ENCODE data around the gene TNFRSF4. TPM values are rescaled to one million over a fixed set of nuclear protein-coding genes. Genes with fewer than 3 reads are reported as not detected.

The TNFRSF4 gene
- total and polyA plus RNA-seq, 2 donors (not counting 1 experiment from before 2014, with no cell fraction given): 0.63 to 1.8 TPM

GRCh38 chr1:1228596-1229321 lies 14.8 kb upstream of the TNFRSF4 start:
- Histone ChIP-seq H3K27ac (ENCODE audit: low read length in 2 of 2) (no peak overlapping the region), H4K20me1 (ENCODE audit: control insufficient read depth, insufficient read depth, low read length, poor library complexity, severe bottlenecking) (peaks cover 87% of the 10 kb centered on the region), H3K9ac (ENCODE audit: low read length) (no peak overlapping the region), H3K4me2 (replicated peaks; ENCODE audit: low read depth, low read length, poor library complexity, severe bottlenecking) (no peak overlapping the region), H3K27me3 (replicated peaks in 1 of 4; ENCODE audit: control extremely low read depth in 1 of 4, control insufficient read depth in 3 of 4, insufficient read depth in 4 of 4, low read length in 3 of 4) (no peaks in the 10 kb centered on the region), H3K36me3 (replicated peaks in 1 of 2; ENCODE audit: control extremely low read depth in 1 of 2, control insufficient read depth in 1 of 2, extremely low read depth in 1 of 2, insufficient read depth in 2 of 2, low read length in 1 of 2) (peaks cover 0 to 43% of the 10 kb centered on the region in 2 experiments), H3K9me3 (ENCODE audit: control extremely low read depth in 1 of 3, control insufficient read depth in 2 of 3, insufficient read depth in 1 of 3, low read length in 2 of 3) (no peaks in the 10 kb centered on the region), H3K4me3 (ENCODE audit: control extremely low read depth in 1 of 5, extremely low read depth in 1 of 5, insufficient read depth in 1 of 5, low read depth in 2 of 5, low read length in 4 of 5) (no peak overlapping the region), H3K4me1 (ENCODE audit: control insufficient read depth in 2 of 2, insufficient read depth in 2 of 2, low read length in 2 of 2) (peaks cover 25 to 30% of the 10 kb centered on the region in 2 donors), H3K79me2 (ENCODE audit: control insufficient read depth, insufficient read depth, low read length) (peaks cover 83% of the 10 kb centered on the region), H2AFZ (ENCODE audit: insufficient read depth, low read depth, low read length, poor library complexity, severe bottlenecking) (no peak overlapping the region)
- 90% methylated on average over 27 of the region's 28 CpGs for WGBS (ENCODE audit: insufficient coverage)
- intact Hi-C loops (cut with micrococcal nuclease): no loop called here
- no peak overlapping the region for H3K27ac Mint-ChIP-seq
- TF ChIP-seq EZH2 (IDR thresholded peaks at IDR 0.05; ENCODE audit: borderline replicate concordance, insufficient read depth, low read depth, low read length, poor library complexity, severe bottlenecking): no peak
- TF ChIP-seq CTCF (IDR thresholded peaks at IDR 0.05): no peak
- ChIA-PET POLR2A (interaction anchor here (0.6 kb wide), 1 partner anchor 33 kb away, joined by 6 read pairs; no protein-coding TSS in a partner anchor), CTCF (no interaction called here)
- H3K27me3 Mint-ChIP-seq: no peaks in the 10 kb centered on the region
- H3K9me3 Mint-ChIP-seq (ENCODE audit: insufficient read depth): no peaks in the 10 kb centered on the region
- ATAC-seq (ENCODE audit: low read depth): no peak
- no peak for DNase-seq
- H3K4me1 Mint-ChIP-seq: peaks cover 27% of the 10 kb centered on the region
- H3K4me3 Mint-ChIP-seq: no peak overlapping the region

DNA sequence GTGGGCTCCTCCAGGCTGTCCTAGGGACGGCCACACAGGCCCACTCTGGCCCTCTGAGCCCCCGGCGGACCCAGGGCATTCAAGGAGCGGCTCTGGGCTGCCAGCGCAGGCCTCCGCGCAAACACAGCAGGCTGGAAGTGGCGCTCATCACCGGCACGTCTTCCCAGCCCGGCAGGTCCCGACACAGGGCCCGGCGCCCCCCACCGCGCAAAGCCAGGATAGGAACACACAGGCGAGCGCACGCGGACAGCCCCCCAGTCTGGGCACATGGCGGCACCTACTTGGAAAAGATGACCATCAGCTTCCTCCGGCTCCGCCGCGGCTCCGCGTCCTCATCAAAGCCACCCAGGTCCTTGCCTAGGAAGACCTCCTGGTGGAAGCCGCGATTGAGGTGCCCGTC lies 14.2 kb upstream of the TNFRSF4 start:
- Histone ChIP-seq H3K36me3 (replicated peaks in 1 of 2; ENCODE audit: control extremely low read depth in 1 of 2, control insufficient read depth in 1 of 2, extremely low read depth in 1 of 2, insufficient read depth in 2 of 2, low read length in 1 of 2) (peaks cover 0 to 46% of the 10 kb centered on the region in 2 experiments), H3K4me3 (ENCODE audit: control extremely low read depth in 1 of 5, extremely low read depth in 1 of 5, insufficient read depth in 1 of 5, low read depth in 2 of 5, low read length in 4 of 5) (no peak overlapping the region), H3K27me3 (replicated peaks in 1 of 4; ENCODE audit: control extremely low read depth in 1 of 4, control insufficient read depth in 3 of 4, insufficient read depth in 4 of 4, low read length in 3 of 4) (no peaks in the 10 kb centered on the region), H3K4me2 (replicated peaks; ENCODE audit: low read depth, low read length, poor library complexity, severe bottlenecking) (no peak overlapping the region), H3K4me1 (ENCODE audit: control insufficient read depth in 2 of 2, insufficient read depth in 2 of 2, low read length in 2 of 2) (peaks cover 20 to 25% of the 10 kb centered on the region in 2 donors), H3K79me2 (ENCODE audit: control insufficient read depth, insufficient read depth, low read length) (peaks cover 77% of the 10 kb centered on the region), H3K9ac (ENCODE audit: low read length) (no peak overlapping the region), H3K9me3 (ENCODE audit: control extremely low read depth in 1 of 3, control insufficient read depth in 2 of 3, insufficient read depth in 1 of 3, low read length in 2 of 3) (no peaks in the 10 kb centered on the region), H3K27ac (ENCODE audit: low read length in 2 of 2) (no peak overlapping the region), H4K20me1 (ENCODE audit: control insufficient read depth, insufficient read depth, low read length, poor library complexity, severe bottlenecking) (peaks cover 84% of the 10 kb centered on the region), H2AFZ (ENCODE audit: insufficient read depth, low read depth, low read length, poor library complexity, severe bottlenecking) (no peak overlapping the region)
- H3K27ac Mint-ChIP-seq: no peak overlapping the region
- CTCF ChIA-PET: no interaction called here
- intact Hi-C loops (cut with micrococcal nuclease): no loop called here
- 95% methylated on average over 29 of the region's 30 CpGs for WGBS (ENCODE audit: insufficient coverage)
- H3K4me3 Mint-ChIP-seq: no peak overlapping the region
- POLR2A ChIA-PET: no interaction called here
- ATAC-seq (ENCODE audit: low read depth) (no peak), DNase-seq (no peak)
- H3K9me3 Mint-ChIP-seq (ENCODE audit: insufficient read depth): no peaks in the 10 kb centered on the region
- no peaks in the 10 kb centered on the region for H3K27me3 Mint-ChIP-seq
- peaks cover 23% of the 10 kb centered on the region for H3K4me1 Mint-ChIP-seq
- no peak for TF ChIP-seq EZH2 (IDR thresholded peaks at IDR 0.05; ENCODE audit: borderline replicate concordance, insufficient read depth, low read depth, low read length, poor library complexity, severe bottlenecking)
- TF ChIP-seq CTCF (IDR thresholded peaks at IDR 0.05): no peak
